Psoas muscle (tissue), 8 donors: ENCODE measurements around the gene PALS1. TPM values are rescaled to one million over a fixed set of nuclear protein-coding genes. Genes with fewer than 3 reads are reported as not detected.

Experiments
- ATAC-seq, 4 donors: fragments of 200-7000 bp; cut with Tn5 transposase; one replicate each; pipeline ENCODE4 v1.9.1; 2020; ENCODE audit warnings: moderate library complexity in 3 of 4, mild to moderate bottlenecking in 2 of 4
- DNase-seq, 2 donors: peaks; one replicate each; pipeline ENCODE4 v3.0.0-alpha.2; 2020
- H3K27ac ChIP-seq: fragments of 200-600 bp; one replicate; pipeline ENCODE4 v1.8.0; 2022
- H3K27me3 ChIP-seq, 3 donors: fragments of 200-600 bp in 1 of 3; one replicate each; pipeline versions ENCODE4 v1.6.1 to v1.8.0; 2013 to 2022; ENCODE audit warnings: low read length in 2 of 3, mild to moderate bottlenecking in 2 of 3, moderate library complexity in 1 of 3; ENCODE audit not compliant: insufficient read depth in 3 of 3
- H3K36me3 ChIP-seq, 2 donors: fragments of 200-600 bp in 1 of 2; one replicate each; pipeline versions ENCODE4 v1.6.1 to v1.8.0; 2013 to 2022; ENCODE audit warnings: low read depth in 1 of 2, mild to moderate bottlenecking in 1 of 2, moderate library complexity in 1 of 2; ENCODE audit not compliant: insufficient read depth in 1 of 2
- H3K4me1 ChIP-seq: fragments of 200-600 bp; one replicate; pipeline ENCODE4 v1.8.0; 2022
- H3K4me3 ChIP-seq: fragments of 200-600 bp; one replicate; pipeline ENCODE4 v1.8.0; 2022; ENCODE audit warnings: mild to moderate bottlenecking
- H3K9me3 ChIP-seq: fragments of 200-600 bp; one replicate; pipeline ENCODE4 v1.8.0; 2022
- CTCF ChIP-seq: fragments of 200-600 bp; IDR thresholded peaks from one replicate; pipeline ENCODE4 v1.8.0; 2022; ENCODE audit warnings: antibody characterized with exemption
- WGBS, 3 donors: extraction: QIAGEN DNeasy Blood & Tissue Kit; methylation state at CpG; one replicate each; pipeline versions ENCODE4 v1.1.6 to v1.1.7; 2013; 5-methylcytosine and 5-hydroxymethylcytosine counted together
- intact Hi-C, 2 donors: fragments of 100-400 bp; cut with DNase I; formaldehyde crosslinking; loops; one replicate each; pipeline versions ENCODE4 v1.11.0 to v1.14.2; 2022
- polyA plus RNA-seq, 3 donors: library from polyadenylated mRNA; stranded (reverse); fragments of 200-250 nt; gene quantifications; one replicate each; pipeline ENCODE4 v1.2.3, GENCODE V29; 2013
- total RNA-seq, 4 donors: library from RNA; stranded (reverse); fragmentation: NEBNext Ultra II Directional in 2 of 4; extraction: Animal tissue kit (Norgen Biotek cat#: 25700) in 2 of 4; gene quantifications; one replicate each; pipeline versions ENCODE4 v1.2.1 to v1.2.4, GENCODE V29; 2021 to 2023
- donor health status: healthy with polysubstance abuse.
- donor health status: DM: no; HTN: no; CAD: no; lungs with moderate emphysema.
- donor health status: Bipolar disorder and iron deficiency.
- donor health status: healthy.
- donor health status: DM: yes; HTN: yes; CAD: no.
- donor health status: DM: no; HTN: no; CAD: no.
- donor health status: DM: no; HTN: no; CAD: no.
- donor health status: DM: yes; HTN: yes; CAD: no.

Gene PALS1
- total and polyA plus RNA-seq, 7 donors = 5.9 to 22.7 (median 17.1) TPM

GRCh38 chr14:67242168-67242420 is 859 bp downstream of the PALS1 start:
- ATAC-seq (no peak), DNase-seq (no peak)
- 7 to 11% (median 9%) methylated on average over 4 of the region's 4 CpGs for WGBS, 3 donors
- peak overlapping the region; percentile 100 for H3K27ac ChIP-seq
- peaks cover 13% of the 10 kb centered on the region for H3K4me1 ChIP-seq
- no peaks in the 10 kb centered on the region for H3K36me3 ChIP-seq
- TF ChIP-seq CTCF = no peak
- intact Hi-C loops = no loop called here
- H3K27me3 ChIP-seq = no peaks in the 10 kb centered on the region
- H3K9me3 ChIP-seq = no peaks in the 10 kb centered on the region
- H3K4me3 ChIP-seq = peak overlapping the region; percentile 100

- ATAC-seq (no peak), DNase-seq (no peak)
- no peak for TF ChIP-seq CTCF
- Histone ChIP-seq H3K36me3 (no peaks in the 10 kb centered on the region), H3K27ac (no peak overlapping the region), H3K4me1 (peaks cover 18% of the 10 kb centered on the region), H3K27me3 (no peaks in the 10 kb centered on the region), H3K4me3 (no peak overlapping the region), H3K9me3 (no peaks in the 10 kb centered on the region)
- intact Hi-C loops = no loop called here
- 58 to 67% (median 61%) methylated on average over 1 of the region's 1 CpG for WGBS, 3 donors
These were observed 3.9 kb downstream of the PALS1 start for GRCh38 chr14:67245104-67245503.

GRCh38 chr14:67251573-67252226 is 10.5 kb downstream of the PALS1 start:
- WGBS, 3 donors = 78 to 100% (median 99%) methylated on average over 2 of the region's 2 CpGs
- H3K27ac ChIP-seq = no peak overlapping the region
- no peaks in the 10 kb centered on the region for H3K36me3 ChIP-seq
- no peaks in the 10 kb centered on the region for H3K27me3 ChIP-seq
- no peak for TF ChIP-seq CTCF
- no peak for DNase-seq
- intact Hi-C loops = no loop called here
- no peak overlapping the region for H3K4me3 ChIP-seq
- H3K4me1 ChIP-seq = peaks cover 15% of the 10 kb centered on the region
- no peak for ATAC-seq
- no peaks in the 10 kb centered on the region for H3K9me3 ChIP-seq

GRCh38 chr14:67253076-67253635 is 11.9 kb downstream of the PALS1 start:
- Histone ChIP-seq H3K27ac (no peak overlapping the region), H3K9me3 (no peaks in the 10 kb centered on the region), H3K36me3 (no peaks in the 10 kb centered on the region), H3K4me1 (peaks cover 6% of the 10 kb centered on the region), H3K27me3 (no peaks in the 10 kb centered on the region), H3K4me3 (no peak overlapping the region)
- TF ChIP-seq CTCF = no peak
- ATAC-seq (no peak), DNase-seq (no peak)
- intact Hi-C loops = no loop called here
- 83 to 85% (median 84%) methylated on average over 2 of the region's 2 CpGs for WGBS, 3 donors

- H3K4me1 ChIP-seq = peaks cover 24% of the 10 kb centered on the region
- intact Hi-C loops = no loop called here
- H3K27me3 ChIP-seq = no peaks in the 10 kb centered on the region
- no peak overlapping the region for H3K27ac ChIP-seq
- WGBS, 3 donors = 71 to 78% (median 78%) methylated on average over 3 of the region's 3 CpGs
- H3K9me3 ChIP-seq = no peaks in the 10 kb centered on the region
- ATAC-seq (no peak), DNase-seq (no peak)
- no peak for TF ChIP-seq CTCF
- H3K36me3 ChIP-seq = no peaks in the 10 kb centered on the region
- H3K4me3 ChIP-seq = no peak overlapping the region
These were observed 16.7 kb downstream of the PALS1 start for GRCh38 chr14:67257906-67258305.
